HG03469 (cell line): ENCODE measurements around the gene KIF9.
"Not testable (repeated sequence)": the region's sequence is repeated elsewhere in the genome, so short reads cannot be mapped to it uniquely, and the experiment has no call there.

ENCODE experiments used
- ATAC-seq: cut with Tn5 transposase; IDR thresholded peaks from one replicate; pipeline ENCODE4 v1.9.1; 2021; ENCODE audit warnings: mild to moderate bottlenecking, moderate library complexity, moderate number of reproducible peaks; ENCODE audit not compliant: unreplicated experiment

KIF9 gene, protein sequence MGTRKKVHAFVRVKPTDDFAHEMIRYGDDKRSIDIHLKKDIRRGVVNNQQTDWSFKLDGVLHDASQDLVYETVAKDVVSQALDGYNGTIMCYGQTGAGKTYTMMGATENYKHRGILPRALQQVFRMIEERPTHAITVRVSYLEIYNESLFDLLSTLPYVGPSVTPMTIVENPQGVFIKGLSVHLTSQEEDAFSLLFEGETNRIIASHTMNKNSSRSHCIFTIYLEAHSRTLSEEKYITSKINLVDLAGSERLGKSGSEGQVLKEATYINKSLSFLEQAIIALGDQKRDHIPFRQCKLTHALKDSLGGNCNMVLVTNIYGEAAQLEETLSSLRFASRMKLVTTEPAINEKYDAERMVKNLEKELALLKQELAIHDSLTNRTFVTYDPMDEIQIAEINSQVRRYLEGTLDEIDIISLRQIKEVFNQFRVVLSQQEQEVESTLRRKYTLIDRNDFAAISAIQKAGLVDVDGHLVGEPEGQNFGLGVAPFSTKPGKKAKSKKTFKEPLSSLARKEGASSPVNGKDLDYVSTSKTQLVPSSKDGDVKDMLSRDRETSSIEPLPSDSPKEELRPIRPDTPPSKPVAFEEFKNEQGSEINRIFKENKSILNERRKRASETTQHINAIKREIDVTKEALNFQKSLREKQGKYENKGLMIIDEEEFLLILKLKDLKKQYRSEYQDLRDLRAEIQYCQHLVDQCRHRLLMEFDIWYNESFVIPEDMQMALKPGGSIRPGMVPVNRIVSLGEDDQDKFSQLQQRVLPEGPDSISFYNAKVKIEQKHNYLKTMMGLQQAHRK

GRCh38 chr3:47282424-47283192 is at the start of gene KIF9, which contains the start of gene KLHL18:
Gene KIF9 (minus strand): TSS chr3:47282799. CDS start chr3:47277374, 5,425 bp downstream.
Gene KLHL18 (plus strand): TSS chr3:47282944. CDS start chr3:47282966, 22 bp downstream.
- ATAC-seq: peak; percentile 61

DNA sequence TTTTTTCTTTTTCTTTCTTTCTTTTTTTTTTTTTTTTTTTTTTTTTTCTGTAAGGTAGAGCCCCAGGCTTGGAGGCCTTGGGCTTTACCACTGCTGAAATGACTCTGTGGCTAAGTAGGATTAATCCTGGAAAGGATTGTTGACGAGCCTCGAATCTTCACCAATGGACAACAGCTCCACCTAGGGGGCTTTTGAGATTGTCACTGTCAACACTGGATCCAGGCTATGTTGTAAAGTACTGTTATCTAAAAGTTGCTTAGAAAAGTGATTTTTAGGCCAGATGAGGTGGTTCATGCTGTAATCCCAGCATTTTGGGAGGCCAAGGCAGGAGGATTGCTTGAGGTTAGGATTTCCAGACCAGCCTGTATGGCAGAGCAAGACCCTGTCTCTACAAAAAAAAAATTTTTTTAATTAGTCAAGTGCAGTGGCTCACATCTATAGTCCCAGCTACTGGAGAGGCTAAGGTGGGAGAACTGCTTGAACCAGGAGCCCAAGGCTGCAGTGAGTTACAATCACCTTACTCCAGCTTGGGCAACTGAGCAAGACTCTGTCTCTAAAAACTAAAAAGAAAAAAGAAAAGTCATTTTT is 41.8 kb upstream of the KIF9 start:
- ATAC-seq: no peak

DNA sequence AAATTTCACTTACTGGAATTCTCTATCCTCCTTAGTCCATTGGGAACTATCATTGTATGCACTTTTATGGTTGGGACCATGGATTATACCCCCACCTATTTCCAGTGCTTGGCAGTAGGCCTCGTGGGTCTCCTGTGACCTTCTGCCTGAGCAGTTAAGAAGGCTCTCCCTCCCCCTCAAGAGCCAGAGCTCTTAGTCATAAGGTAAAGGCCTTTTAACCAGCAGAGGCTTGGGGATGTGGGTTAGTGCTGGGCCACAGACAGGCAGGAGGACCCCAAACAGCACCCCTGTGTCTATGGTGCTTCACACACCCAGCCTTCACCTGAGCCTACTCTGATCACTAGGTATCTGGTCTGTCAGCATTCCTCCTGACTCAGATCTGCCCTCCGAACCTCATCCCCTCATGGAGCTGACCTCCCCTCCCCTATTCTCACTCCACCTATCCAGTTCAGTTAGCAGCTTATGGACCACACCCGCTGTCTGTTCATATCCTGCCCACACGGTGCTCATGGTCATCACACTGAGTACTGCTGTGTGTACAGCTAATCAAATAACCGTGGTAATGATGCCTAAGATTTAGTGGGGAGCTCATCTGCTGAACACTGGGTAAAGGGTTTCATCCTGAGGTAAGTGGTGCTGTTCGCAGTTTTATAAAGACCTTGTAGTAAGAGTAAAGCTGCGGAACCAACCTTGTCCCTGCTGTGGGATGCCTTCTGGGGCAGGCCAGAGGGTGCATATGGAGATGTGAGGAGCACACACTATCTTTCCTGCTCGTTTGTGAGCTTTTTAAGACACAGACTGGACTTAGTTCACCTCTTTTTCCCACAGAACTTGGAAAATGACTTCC is 41.1 kb upstream of the KIF9 start:
- no peak for ATAC-seq

GRCh38 chr3:47319956-47320355 is 37.4 kb upstream of the KIF9 start:
- ATAC-seq: no peak

- ATAC-seq: no peak
These were observed 36.3 kb upstream of the KIF9 start for GRCh38 chr3:47318916-47319315.

DNA sequence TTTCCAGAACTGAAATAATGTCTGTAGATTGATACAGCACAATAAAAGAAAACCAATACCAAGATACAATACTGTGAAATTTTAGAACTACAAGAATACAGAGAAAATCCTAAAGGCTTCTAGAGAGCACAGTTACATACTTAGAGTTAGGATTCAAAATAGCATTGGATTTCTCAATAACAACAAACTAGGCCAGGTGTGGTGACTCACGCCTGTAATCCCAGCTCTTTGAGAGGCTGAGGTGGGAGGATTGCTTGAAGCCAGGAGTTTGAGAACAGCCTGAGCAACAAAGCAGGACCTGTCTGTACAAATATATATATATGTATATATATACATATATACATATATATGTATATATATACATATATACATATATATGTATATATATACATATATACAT is 33.6 kb upstream of the KIF9 start:
- not testable (repeated sequence) for ATAC-seq

- no peak for ATAC-seq
These were observed 32.6 kb upstream of the KIF9 start for GRCh38 chr3:47315069-47315647.

GRCh38 chr3:47314056-47314764 is 31.6 kb upstream of the KIF9 start:
- ATAC-seq: no peak

DNA sequence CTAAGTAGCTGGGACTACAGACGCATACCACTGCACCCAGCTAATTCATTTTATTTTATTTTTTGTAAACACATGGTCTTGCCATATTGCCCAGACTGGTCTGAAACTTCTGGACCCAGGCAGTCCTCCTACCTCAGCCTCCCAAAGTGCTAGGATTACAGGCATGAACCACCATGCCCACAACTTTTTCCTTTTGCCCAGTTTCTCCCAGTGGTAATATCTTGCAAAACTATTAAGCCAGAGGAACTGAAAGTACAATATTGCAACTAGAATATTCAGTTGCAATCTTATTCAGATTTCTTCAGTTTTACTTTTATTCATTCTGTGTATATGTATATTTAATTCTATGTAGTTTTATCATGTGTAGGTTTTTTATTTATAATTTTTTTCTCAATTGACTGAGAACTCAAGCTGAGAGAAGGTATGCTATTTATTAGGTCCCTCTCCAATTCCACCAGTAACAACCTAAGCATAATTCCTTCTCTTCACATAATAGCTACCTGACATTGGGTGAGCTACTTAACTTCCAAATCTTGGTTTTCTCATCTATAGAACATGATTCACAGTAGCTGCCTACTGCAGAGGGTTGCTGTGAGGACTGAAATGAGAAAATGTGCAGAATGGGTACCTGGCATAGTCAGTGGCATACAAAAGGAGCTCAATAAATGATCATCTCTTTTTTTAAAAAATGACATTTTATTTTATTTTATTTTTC is 30.9 kb upstream of the KIF9 start:
- no peak for ATAC-seq

DNA sequence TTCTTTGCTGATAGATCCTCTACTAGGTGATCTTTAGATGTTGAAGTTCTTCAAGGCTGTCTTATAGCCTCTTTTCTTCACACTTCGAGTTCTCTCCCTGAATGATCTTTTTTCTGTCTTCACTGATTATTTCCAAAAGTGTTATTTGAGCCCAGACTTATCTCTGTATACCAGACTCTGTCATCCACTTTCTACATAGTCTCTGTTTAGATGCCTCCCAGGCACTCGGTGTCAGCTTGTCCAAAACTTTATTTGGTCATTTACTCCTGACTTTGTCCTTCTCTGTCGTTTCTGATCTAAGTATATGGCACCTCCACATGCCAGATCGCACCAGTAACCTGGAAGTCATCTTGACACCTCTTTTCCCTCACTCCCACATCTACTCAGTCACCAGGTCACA is 27.8 kb upstream of the KIF9 start:
- no peak for ATAC-seq

DNA sequence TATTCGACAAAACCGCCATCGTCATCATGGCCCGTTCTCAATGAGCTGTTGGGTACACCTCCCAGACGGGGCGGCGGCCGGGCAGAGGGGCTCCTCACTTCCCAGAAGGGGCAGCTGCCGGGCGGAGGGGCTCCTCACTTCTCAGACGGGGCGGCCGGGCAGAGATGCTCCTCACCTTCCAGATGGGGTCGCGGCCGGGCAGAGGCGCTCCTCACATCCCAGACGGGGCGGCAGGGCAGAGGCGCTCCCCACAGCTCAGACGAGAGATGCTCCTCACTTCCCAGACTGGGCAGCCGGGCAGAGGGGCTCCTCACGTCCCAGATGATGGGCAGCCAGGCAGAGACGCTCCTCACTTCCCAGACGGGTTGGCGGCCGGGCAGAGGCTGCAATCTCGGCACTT is 26.6 kb upstream of the KIF9 start:
- not testable (repeated sequence) for ATAC-seq

DNA sequence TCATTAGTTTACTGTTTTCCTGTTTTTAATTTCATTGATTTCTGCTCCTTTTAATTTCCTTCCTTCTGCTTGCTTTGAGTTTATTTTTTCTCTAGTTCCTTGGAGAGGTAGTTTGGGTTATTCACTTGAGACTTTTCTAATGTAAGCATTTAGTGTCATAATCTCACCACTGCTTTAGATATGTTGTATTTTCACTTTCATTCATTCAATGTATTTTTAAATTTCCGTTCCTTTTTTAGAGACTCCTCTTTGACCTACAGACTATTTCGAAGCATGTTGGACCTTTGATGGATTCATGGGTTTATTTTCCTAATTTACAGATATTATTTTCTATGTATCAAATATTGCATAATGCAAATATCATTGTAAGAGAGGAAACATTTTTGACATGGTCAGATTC is 23.4 kb upstream of the KIF9 start:
- no peak for ATAC-seq

GRCh38 chr3:47301456-47301855 is 18.9 kb upstream of the KIF9 start:
- no peak for ATAC-seq

- ATAC-seq: no peak
These were observed 17.1 kb upstream of the KIF9 start for GRCh38 chr3:47299381-47300318.

GRCh38 chr3:47298439-47298838 is 15.8 kb upstream of the KIF9 start:
- no peak for ATAC-seq

GRCh38 chr3:47296562-47297302 is 14.1 kb upstream of the KIF9 start:
- no peak for ATAC-seq

- no peak for ATAC-seq
These were observed 13.4 kb upstream of the KIF9 start for GRCh38 chr3:47295976-47296375.
